Measurements from ENCODE around the gene BICD1.
A peak's percentile ranks its signal among the peaks of the same experiment; 100 is the strongest.

The BICD1 gene

GRCh38 chr12:32398816-32399369, 292.2 kb downstream of the BICD1 start:
- H3K4me3 ChIP-seq (ENCODE audit: low read depth, low read length), result peak overlapping the region; percentile 63
- TF ChIP-seq CTCF (IDR thresholded peaks at IDR 0.05; ENCODE audit: low read depth, low read length), result no peak

DNA sequence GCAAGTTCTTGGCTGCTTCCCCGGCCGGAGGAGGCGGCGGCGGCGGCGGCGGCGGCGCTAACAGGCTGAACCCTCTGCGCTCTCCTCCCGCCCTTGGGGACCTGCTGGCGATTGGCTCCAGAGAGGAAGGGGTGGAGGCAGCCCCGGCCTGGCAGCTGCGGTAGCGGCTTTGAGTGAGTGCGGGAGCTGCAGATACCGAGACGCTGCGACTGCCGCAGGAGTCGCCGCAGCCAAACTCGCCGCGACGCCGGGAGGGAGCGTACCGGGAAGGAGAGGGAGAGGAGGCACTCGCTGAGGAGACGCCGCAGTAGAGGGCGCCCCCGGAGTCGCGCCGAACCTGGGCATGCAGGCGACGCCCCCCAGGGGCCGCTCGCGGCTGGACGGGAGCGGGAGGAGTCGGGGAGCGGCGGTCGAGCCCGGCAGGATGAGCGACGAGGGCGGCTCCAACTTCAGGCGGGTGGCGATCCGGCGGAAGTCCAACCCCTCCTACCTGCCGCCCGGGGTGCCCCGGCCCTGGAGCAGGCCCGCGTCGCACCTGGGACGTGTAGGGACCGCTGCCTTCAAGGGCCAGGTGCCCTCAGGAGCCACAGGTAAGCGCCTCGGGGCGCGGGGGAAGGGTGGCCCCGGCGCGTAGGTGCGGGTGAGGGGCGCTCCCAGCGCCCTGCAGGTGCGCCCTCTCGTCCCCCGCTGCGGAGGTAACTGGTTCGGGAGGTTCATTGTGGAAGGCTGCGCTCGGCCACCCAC, 292.9 kb downstream of the BICD1 start, which contains the start of gene FGD4:
Gene FGD4, plus strand, starts transcription at position 189 of the 744 bp plus-strand sequence.
- H3K4me3 ChIP-seq (ENCODE audit: low read depth, low read length), result peak within 1 kb of the TSS; percentile 63
- TF ChIP-seq CTCF (IDR thresholded peaks at IDR 0.05; ENCODE audit: low read depth, low read length), result peak; percentile 30; the same call in 1 of the 2 replicates

GRCh38 chr12:32400114-32400672, 293.5 kb downstream of the BICD1 start:
- no peak for TF ChIP-seq CTCF (IDR thresholded peaks at IDR 0.05; ENCODE audit: low read depth, low read length)
- H3K4me3 ChIP-seq (ENCODE audit: low read depth, low read length), result peak overlapping the region; percentile 63

GRCh38 chr12:32400866-32401265, 294.2 kb downstream of the BICD1 start:
- no peak overlapping the region for H3K4me3 ChIP-seq (ENCODE audit: low read depth, low read length)
- no peak for TF ChIP-seq CTCF (IDR thresholded peaks at IDR 0.05; ENCODE audit: low read depth, low read length)

- no peak for TF ChIP-seq CTCF (IDR thresholded peaks at IDR 0.05; ENCODE audit: low read depth, low read length)
- H3K4me3 ChIP-seq (ENCODE audit: low read depth, low read length), result no peak overlapping the region
Measured at GRCh38 chr12:32402170-32402569, 295.5 kb downstream of the BICD1 start.

DNA sequence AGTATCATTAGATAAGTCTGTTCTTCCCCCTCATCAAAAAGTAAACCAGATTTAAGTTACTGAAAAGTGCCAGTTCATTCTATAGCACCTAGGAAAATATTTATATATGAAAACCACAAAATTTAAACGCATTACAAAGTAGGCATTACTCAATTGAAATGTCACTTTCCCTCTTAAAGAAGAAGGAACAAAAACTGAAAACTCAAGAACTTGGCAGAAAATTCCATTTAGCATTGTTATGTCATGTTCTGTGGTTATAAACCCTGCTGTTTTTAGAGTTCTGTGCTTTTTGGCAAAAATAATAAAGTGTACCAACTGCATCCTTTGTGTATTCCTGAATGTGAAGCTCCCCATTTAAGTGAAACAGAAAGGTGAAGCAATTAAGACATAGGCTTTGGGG, 296.3 kb downstream of the BICD1 start:
- TF ChIP-seq CTCF (IDR thresholded peaks at IDR 0.05; ENCODE audit: low read depth, low read length), result no peak
- H3K4me3 ChIP-seq (ENCODE audit: low read depth, low read length), result no peak overlapping the region

DNA sequence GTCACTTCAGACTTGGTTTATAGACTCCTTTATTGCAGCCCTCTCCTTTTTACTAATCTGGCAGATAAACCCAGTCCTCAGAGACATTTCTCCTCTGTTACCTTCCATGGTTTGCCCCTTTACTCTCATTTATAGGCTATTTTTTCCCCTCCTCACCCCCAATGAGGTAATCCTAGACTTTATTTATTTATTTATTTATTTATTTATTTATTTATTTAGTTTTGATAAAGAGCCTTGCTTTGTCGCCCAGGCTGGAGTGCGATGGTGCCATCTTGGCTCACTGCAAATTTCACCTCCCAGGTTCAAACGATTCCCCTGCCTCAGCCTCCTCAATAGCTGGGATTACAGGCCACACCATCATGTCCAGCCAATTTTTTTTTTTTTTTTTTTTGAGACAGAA, 301.1 kb downstream of the BICD1 start:
- no peak for TF ChIP-seq CTCF (IDR thresholded peaks at IDR 0.05; ENCODE audit: low read depth, low read length)
- H3K4me3 ChIP-seq (ENCODE audit: low read depth, low read length), result no peak overlapping the region
